Adrenal gland (tissue), 12 donors: ENCODE data around the gene TSPAN9. TPM values are rescaled to one million over a fixed set of nuclear protein-coding genes. Genes with fewer than 3 reads are reported as not detected.

Experiments used
- DNase-seq, 7 donors: peaks; one replicate each; pipeline ENCODE4 v3.0.0-alpha.2; 2019 to 2020
- H3K27ac ChIP-seq, 5 donors: fragments of 200-600 bp; sonication (generic) in 4 of 5; 1 replicate in 3 of 5; 2 replicates in 2 of 5; pipeline versions ENCODE4 v1.5.1 to v1.8.0; 2016 to 2020; ENCODE audit warnings: mild to moderate bottlenecking in 1 of 5
- H3K27me3 ChIP-seq: fragments of 200-600 bp; 2 replicates; pipeline ENCODE4 v1.8.0; 2021
- H3K36me3 ChIP-seq, 2 donors: fragments of 200-600 bp; replicated peaks in 1 of 2; 1 replicate in 1 of 2; 2 replicates in 1 of 2; pipeline versions ENCODE4 v1.5.1 to v1.8.0; 2018 to 2022
- H3K4me1 ChIP-seq, 2 donors: fragments of 200-600 bp; replicated peaks in 1 of 2; 1 replicate in 1 of 2; 2 replicates in 1 of 2; pipeline versions ENCODE4 v1.5.1 to v1.8.0; 2018 to 2021
- H3K4me3 ChIP-seq, 4 donors: fragments of 200-600 bp; sonication (generic) in 3 of 4; one replicate each; pipeline ENCODE4 v1.5.1; 2016 to 2018
- H3K9me3 ChIP-seq, 3 donors: fragments of 200-600 bp; sonication (generic) in 1 of 3; replicated peaks in 1 of 3; 1 replicate in 2 of 3; 2 replicates in 1 of 3; pipeline versions ENCODE4 v1.5.1 to v1.8.0; 2016 to 2021
- CTCF ChIP-seq, 6 experiments: fragments of 450-650 bp in 4 of 6; fragments of 200-600 bp in 2 of 6; sonication (generic) in 1 of 6; IDR thresholded peaks; 1 replicate in 5 of 6; 2 replicates in 1 of 6; pipeline versions ENCODE4 v1.5.1 to v1.8.0; 2016 to 2021; ENCODE audit warnings: antibody characterized with exemption in 6 of 6, mild to moderate bottlenecking in 2 of 6, moderate library complexity in 1 of 6
- POLR2A ChIP-seq, 2 donors: fragments of 450-650 bp; IDR thresholded peaks; one replicate each; pipeline ENCODE4 v1.6.1; 2017; ENCODE audit warnings: antibody characterized with exemption in 2 of 2, mild to moderate bottlenecking in 2 of 2, moderate library complexity in 1 of 2
- WGBS, 4 donors: extraction: QIAGEN DNeasy Blood & Tissue Kit in 2 of 4; methylation state at CpG; one replicate each; pipeline versions ENCODE4 v1.1.5 to v1.1.7; 2013 to 2017; 5-methylcytosine and 5-hydroxymethylcytosine counted together
- intact Hi-C, 2 donors: fragments of 100-400 bp; cut with DNase I; formaldehyde crosslinking; loops; one replicate each; pipeline versions ENCODE4 v1.14.1 to v1.15.0; 2022 to 2023
- polyA plus RNA-seq, 3 donors: library from polyadenylated mRNA; stranded (reverse); fragments of 200-250 nt in 2 of 3; fragments of 350-450 nt in 1 of 3; fragmentation: Illumina TruSeq in 1 of 3; extraction: RNeasy Lipid Tissue Mini Kit (QIAGEN cat#74804) in 1 of 3; gene quantifications; one replicate each; pipeline ENCODE4 v1.2.3, GENCODE V29; 2013 to 2014
- total RNA-seq, 9 donors: library from RNA; depleted of rRNA in 4 of 9; stranded (reverse); fragments of >200 nt in 4 of 9; fragments of 120-200 nt in 1 of 9; fragmentation: NEBNext Ultra II Directional in 1 of 9; extraction: Animal tissue kit (Norgen Biotek cat#: 25700) in 1 of 9; gene quantifications; one replicate each; pipeline versions ENCODE4 v1.1.0 to v1.2.4, GENCODE V29; 2013 to 2023
- donor health status: healthy with polysubstance abuse.
- donor health status: Bipolar disorder and iron deficiency.
- donor health status: DM: yes; HTN: yes; CAD: no.
- donor health status: DM: no; HTN: no; CAD: no.
- donor health status: DM: no; HTN: no; CAD: no.
- donor health status: DM: yes; HTN: yes; CAD: no.

Gene TSPAN9
- total and polyA plus RNA-seq, 12 donors = 12.4 to 31.4 (median 22.4) TPM

GRCh38 chr12:3090240-3091037 is 13.3 kb downstream of the TSPAN9 start:
- intact Hi-C loops = no loop called here
- H3K4me1 ChIP-seq = no peaks in the 10 kb centered on the region
- no peak overlapping the region for H3K4me3 ChIP-seq
- no peaks in the 10 kb centered on the region for H3K9me3 ChIP-seq
- H3K27me3 ChIP-seq = no peaks in the 10 kb centered on the region
- WGBS, 4 donors = 90 to 95% (median 93%) methylated on average over 17 of the region's 17 CpGs
- TF ChIP-seq POLR2A (IDR thresholded peaks at IDR 0.05) (no peak), CTCF (IDR thresholded peaks at IDR 0.05) (no peak)
- no peaks in the 10 kb centered on the region for H3K36me3 ChIP-seq
- no peak overlapping the region for H3K27ac ChIP-seq
- DNase-seq = no peak

DNA sequence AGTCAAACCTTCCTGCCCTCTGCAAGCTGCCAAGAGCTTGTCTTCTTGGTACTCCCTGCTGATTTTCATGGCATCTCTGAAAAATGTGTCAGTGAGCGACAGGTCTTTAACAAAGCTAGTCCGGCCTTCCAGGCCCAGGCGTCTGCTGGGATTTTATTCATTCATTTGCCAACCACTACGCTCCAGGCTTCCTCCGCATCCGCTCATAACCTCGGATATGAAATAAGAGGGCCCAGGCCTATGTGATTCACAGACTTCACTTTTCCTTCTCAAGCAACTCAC is 13.8 kb downstream of the TSPAN9 start:
- no peak for TF ChIP-seq POLR2A (IDR thresholded peaks at IDR 0.05)
- no peak for TF ChIP-seq CTCF (IDR thresholded peaks at IDR 0.05)
- no peak for DNase-seq
- intact Hi-C loops = no loop called here
- 83 to 92% (median 88%) methylated on average over 7 of the region's 7 CpGs for WGBS, 4 donors
- Histone ChIP-seq H3K27me3 (no peaks in the 10 kb centered on the region), H3K4me1 (no peaks in the 10 kb centered on the region), H3K36me3 (no peaks in the 10 kb centered on the region), H3K27ac (no peak overlapping the region), H3K4me3 (no peak overlapping the region), H3K9me3 (no peaks in the 10 kb centered on the region)

GRCh38 chr12:3091382-3092241 is 14.4 kb downstream of the TSPAN9 start:
- WGBS, 4 donors = 78 to 90% (median 82%) methylated on average over 8 of the region's 8 CpGs
- Histone ChIP-seq H3K27ac (peak overlapping the region in 1 of 5 donors; percentile 10), H3K36me3 (no peaks in the 10 kb centered on the region), H3K9me3 (no peaks in the 10 kb centered on the region), H3K4me1 (no peaks in the 10 kb centered on the region), H3K4me3 (no peak overlapping the region), H3K27me3 (no peaks in the 10 kb centered on the region)
- TF ChIP-seq POLR2A (IDR thresholded peaks at IDR 0.05) (no peak), CTCF (IDR thresholded peaks at IDR 0.05) (no peak)
- intact Hi-C loops = no loop called here
- no peak for DNase-seq

DNA sequence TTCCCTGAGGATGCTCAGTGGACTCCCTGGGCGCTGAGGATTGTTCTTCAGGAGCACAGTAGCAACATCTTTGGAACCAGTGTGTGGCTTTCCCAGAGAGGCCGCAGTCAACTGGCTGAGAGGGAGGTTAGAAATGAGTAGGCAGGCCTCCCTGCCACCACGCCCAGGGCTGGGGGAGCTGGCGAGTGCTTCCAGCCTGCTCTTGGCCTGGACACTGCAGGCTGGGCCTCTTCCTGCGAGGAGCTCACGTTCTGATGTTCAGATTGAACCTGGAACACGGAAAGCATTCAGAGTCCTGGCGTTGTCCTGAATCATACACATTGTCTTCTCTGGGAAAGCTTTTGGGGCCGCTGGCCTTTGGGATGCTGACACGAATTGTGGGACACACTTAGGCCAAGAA is 15.6 kb downstream of the TSPAN9 start:
- WGBS, 4 donors = 87 to 94% (median 92%) methylated on average over 6 to 10 of the region's 10 CpGs
- Histone ChIP-seq H3K9me3 (no peaks in the 10 kb centered on the region), H3K27me3 (no peaks in the 10 kb centered on the region), H3K4me1 (peaks cover 0 to 10% of the 10 kb centered on the region in 2 donors), H3K36me3 (no peaks in the 10 kb centered on the region), H3K27ac (no peak overlapping the region), H3K4me3 (no peak overlapping the region)
- no peak for DNase-seq
- intact Hi-C loops = no loop called here
- TF ChIP-seq POLR2A (IDR thresholded peaks at IDR 0.05) (no peak), CTCF (IDR thresholded peaks at IDR 0.05) (no peak)
